ENCODE results near the gene YDJC. TPM values are rescaled to one million over a fixed set of nuclear protein-coding genes. Genes with fewer than 3 reads are reported as not detected.
A peak's percentile ranks its signal among the peaks of the same experiment; 100 is the strongest.

YDJC gene
- total and polyA plus RNA-seq, 9 of the 15 experiments (the other 6 are each of a cell fraction or from before 2014, with no cell fraction given), result 13.5 to 871 (median 164) TPM

GRCh38 chr22:21641417-21641788 is 11.6 kb upstream of the YDJC start (continued):
- TF ChIP-seq CHD1 (IDR thresholded peaks at IDR 0.05; ENCODE audit: low read length), result peak; percentile 83
- TF ChIP-seq, protein P1, sequence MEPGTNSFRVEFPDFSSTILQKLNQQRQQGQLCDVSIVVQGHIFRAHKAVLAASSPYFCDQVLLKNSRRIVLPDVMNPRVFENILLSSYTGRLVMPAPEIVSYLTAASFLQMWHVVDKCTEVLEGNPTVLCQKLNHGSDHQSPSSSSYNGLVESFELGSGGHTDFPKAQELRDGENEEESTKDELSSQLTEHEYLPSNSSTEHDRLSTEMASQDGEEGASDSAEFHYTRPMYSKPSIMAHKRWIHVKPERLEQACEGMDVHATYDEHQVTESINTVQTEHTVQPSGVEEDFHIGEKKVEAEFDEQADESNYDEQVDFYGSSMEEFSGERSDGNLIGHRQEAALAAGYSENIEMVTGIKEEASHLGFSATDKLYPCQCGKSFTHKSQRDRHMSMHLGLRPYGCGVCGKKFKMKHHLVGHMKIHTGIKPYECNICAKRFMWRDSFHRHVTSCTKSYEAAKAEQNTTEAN (CRISPR knock-in tag; IDR thresholded peaks at IDR 0.05), result no peak
- TF ChIP-seq, protein P2, sequence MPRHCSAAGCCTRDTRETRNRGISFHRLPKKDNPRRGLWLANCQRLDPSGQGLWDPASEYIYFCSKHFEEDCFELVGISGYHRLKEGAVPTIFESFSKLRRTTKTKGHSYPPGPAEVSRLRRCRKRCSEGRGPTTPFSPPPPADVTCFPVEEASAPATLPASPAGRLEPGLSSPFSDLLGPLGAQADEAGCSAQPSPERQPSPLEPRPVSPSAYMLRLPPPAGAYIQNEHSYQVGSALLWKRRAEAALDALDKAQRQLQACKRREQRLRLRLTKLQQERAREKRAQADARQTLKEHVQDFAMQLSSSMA (CRISPR knock-in tag; IDR thresholded peaks at IDR 0.05), result no peak
- peak; percentile 47 to 77; a peak in 2 of 4 replicates for TF ChIP-seq TBL1XR1 (IDR thresholded peaks at IDR 0.05; ENCODE audit: low read length in 2 of 2)
- no peak for TF ChIP-seq RB1 (IDR thresholded peaks at IDR 0.05; ENCODE audit: low read depth)
- TF ChIP-seq CCAR2 (IDR thresholded peaks at IDR 0.05; ENCODE audit: low read depth, low read length), result no peak
- TF ChIP-seq KDM4B (IDR thresholded peaks at IDR 0.05; ENCODE audit: borderline replicate concordance in 2 of 2, low read depth in 1 of 2), result no peak
- no peak for TF ChIP-seq ZNF655 (CRISPR knock-in tag; IDR thresholded peaks at IDR 0.05)
- no peak for TF ChIP-seq DDX20 (tag; IDR thresholded peaks at IDR 0.05; ENCODE audit: low read depth)
- TF ChIP-seq ARNT (IDR thresholded peaks at IDR 0.05), result no peak
- peak; percentile 70; the same call in 1 of the 2 replicates for TF ChIP-seq JUN (IDR thresholded peaks at IDR 0.05; ENCODE audit: borderline replicate concordance, low read depth, low read length)
- no peak for TF ChIP-seq JUN (CRISPR knock-in tag; IDR thresholded peaks at IDR 0.05; ENCODE audit: borderline replicate concordance)
- TF ChIP-seq HNRNPH1 (optimal IDR thresholded peaks at IDR 0.05; ENCODE audit: low read depth, low read length), result no peak
- no peak for TF ChIP-seq ZNF146 (CRISPR knock-in tag; IDR thresholded peaks at IDR 0.05; ENCODE audit: unreplicated experiment)
- TF ChIP-seq, protein P3, sequence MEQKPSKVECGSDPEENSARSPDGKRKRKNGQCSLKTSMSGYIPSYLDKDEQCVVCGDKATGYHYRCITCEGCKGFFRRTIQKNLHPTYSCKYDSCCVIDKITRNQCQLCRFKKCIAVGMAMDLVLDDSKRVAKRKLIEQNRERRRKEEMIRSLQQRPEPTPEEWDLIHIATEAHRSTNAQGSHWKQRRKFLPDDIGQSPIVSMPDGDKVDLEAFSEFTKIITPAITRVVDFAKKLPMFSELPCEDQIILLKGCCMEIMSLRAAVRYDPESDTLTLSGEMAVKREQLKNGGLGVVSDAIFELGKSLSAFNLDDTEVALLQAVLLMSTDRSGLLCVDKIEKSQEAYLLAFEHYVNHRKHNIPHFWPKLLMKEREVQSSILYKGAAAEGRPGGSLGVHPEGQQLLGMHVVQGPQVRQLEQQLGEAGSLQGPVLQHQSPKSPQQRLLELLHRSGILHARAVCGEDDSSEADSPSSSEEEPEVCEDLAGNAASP (IDR thresholded peaks at IDR 0.05), result no peak
- no peak for TF ChIP-seq CC2D1A (IDR thresholded peaks at IDR 0.05)
- TF ChIP-seq COPS2 (conservative IDR thresholded peaks at IDR 0.05), result no peak
- TF ChIP-seq CBX8 (IDR thresholded peaks at IDR 0.05; ENCODE audit: borderline replicate concordance, extremely low read depth, low read depth, low read length, poor library complexity, severe bottlenecking), result no peak
- TF ChIP-seq, protein P4, sequence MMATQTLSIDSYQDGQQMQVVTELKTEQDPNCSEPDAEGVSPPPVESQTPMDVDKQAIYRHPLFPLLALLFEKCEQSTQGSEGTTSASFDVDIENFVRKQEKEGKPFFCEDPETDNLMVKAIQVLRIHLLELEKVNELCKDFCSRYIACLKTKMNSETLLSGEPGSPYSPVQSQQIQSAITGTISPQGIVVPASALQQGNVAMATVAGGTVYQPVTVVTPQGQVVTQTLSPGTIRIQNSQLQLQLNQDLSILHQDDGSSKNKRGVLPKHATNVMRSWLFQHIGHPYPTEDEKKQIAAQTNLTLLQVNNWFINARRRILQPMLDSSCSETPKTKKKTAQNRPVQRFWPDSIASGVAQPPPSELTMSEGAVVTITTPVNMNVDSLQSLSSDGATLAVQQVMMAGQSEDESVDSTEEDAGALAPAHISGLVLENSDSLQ (IDR thresholded peaks at IDR 0.05), result no peak
- TF ChIP-seq ZNF589 (CRISPR knock-in tag; IDR thresholded peaks at IDR 0.05; ENCODE audit: low read depth), result no peak
- TF ChIP-seq ZNF445 (CRISPR knock-in tag; IDR thresholded peaks at IDR 0.05; ENCODE audit: low read depth), result no peak
- no peak for TF ChIP-seq CEBPB (tag; IDR thresholded peaks at IDR 0.05)
- TF ChIP-seq KDM5B (IDR thresholded peaks at IDR 0.05; ENCODE audit: insufficient replicate concordance, low read depth, low read length), result peak; percentile 79
- no peak for TF ChIP-seq MYNN (IDR thresholded peaks at IDR 0.05)
- TF ChIP-seq MYNN (CRISPR knock-in tag; IDR thresholded peaks at IDR 0.05), result no peak

Measured in K562 (cell line).